Measurements from ENCODE around the gene ADCK2. TPM values are rescaled to one million over a fixed set of nuclear protein-coding genes. Genes with fewer than 3 reads are reported as not detected.

Gene ADCK2
- total RNA-seq, 1 donor from 2014 or later: 37.6 TPM

DNA sequence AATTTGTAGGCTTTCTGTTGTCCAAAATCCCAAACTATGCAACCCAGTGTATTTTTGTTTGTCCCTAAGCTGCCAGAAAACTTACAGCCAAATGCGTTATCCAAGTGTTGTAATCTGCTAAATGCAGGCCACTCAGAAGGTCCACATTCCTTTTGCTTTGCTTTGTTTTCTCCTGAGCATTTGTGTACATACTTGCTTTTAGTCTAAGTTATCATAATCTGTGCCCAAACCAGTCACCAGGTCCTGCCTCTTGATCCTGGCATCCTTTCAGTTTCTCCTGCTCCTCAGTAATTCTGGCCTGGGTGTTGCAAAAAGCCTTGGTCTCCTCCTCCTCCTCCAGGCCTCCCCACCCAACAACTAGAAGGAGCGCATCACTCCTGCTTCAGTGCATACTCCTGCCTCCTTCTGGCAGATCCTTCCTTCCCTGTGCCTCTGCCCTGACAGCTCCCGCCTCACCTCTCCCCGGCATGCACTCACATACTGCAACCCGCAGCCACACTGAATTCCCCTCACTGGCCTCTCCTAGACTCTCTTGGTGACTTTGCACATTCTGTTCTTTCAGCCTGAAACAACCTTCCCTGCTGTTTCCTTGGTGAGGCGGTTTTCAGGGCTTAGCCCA is 34.5 kb upstream of the ADCK2 start:
- Mint-ChIP-seq H3K4me3 (ENCODE audit: unreplicated experiment) (peak overlapping the region; percentile 68), H3K27me3 (ENCODE audit: unreplicated experiment) (peaks cover 22% of the 10 kb centered on the region), H3K36me3 (ENCODE audit: low read depth, unreplicated experiment) (peaks cover 9% of the 10 kb centered on the region), H3K27ac (ENCODE audit: unreplicated experiment) (peak overlapping the region; percentile 50), H3K4me1 (ENCODE audit: unreplicated experiment) (peaks cover 45% of the 10 kb centered on the region), H3K9me3 (ENCODE audit: unreplicated experiment) (no peaks in the 10 kb centered on the region)
- TF ChIP-seq CTCF (IDR thresholded peaks at IDR 0.05; ENCODE audit: unreplicated experiment): no peak
- no peak for DNase-seq (ENCODE audit: low spot score)

DNA sequence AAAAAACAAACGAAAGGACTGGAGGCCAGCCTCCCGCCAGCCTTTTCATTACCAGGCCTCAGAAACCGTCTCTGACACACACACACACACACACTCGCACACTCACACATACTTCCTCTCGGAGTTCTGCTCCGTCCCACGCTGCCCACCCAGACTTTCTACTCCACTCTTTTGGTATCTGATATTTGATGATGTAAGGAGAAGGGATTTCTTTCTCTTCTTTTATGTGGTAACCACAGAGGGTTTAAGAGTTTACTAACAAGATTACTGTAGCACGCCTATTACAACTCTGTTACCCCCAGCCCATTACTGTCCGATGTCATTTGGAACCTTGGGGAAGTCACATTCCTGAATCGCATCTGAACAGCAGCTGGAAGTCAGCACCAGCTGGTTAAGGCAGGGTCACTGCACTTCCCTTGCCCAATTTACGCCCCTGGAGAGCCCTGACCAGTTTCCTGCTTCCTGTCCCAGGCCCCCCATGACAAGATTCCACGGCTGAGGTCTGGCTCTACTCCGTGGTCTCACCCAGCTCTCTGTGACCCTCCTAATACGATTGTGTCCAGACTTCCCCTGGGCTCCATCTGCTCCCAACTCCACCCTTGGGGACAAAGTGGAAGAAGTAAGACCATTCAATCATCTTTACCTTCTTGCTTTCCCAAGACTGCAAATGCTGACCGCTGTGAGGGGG is 33.2 kb upstream of the ADCK2 start:
- peaks cover 22% of the 10 kb centered on the region for H3K27me3 Mint-ChIP-seq (ENCODE audit: unreplicated experiment)
- peak overlapping the region; percentile 92 for H3K27ac Mint-ChIP-seq (ENCODE audit: unreplicated experiment)
- peak; percentile 32 for DNase-seq (ENCODE audit: low spot score)
- H3K9me3 Mint-ChIP-seq (ENCODE audit: unreplicated experiment): no peaks in the 10 kb centered on the region
- H3K4me1 Mint-ChIP-seq (ENCODE audit: unreplicated experiment): peaks cover 45% of the 10 kb centered on the region
- peak overlapping the region; percentile 100 for H3K4me3 Mint-ChIP-seq (ENCODE audit: unreplicated experiment)
- no peak for TF ChIP-seq CTCF (IDR thresholded peaks at IDR 0.05; ENCODE audit: unreplicated experiment)
- peaks cover 9% of the 10 kb centered on the region for H3K36me3 Mint-ChIP-seq (ENCODE audit: low read depth, unreplicated experiment)

DNA sequence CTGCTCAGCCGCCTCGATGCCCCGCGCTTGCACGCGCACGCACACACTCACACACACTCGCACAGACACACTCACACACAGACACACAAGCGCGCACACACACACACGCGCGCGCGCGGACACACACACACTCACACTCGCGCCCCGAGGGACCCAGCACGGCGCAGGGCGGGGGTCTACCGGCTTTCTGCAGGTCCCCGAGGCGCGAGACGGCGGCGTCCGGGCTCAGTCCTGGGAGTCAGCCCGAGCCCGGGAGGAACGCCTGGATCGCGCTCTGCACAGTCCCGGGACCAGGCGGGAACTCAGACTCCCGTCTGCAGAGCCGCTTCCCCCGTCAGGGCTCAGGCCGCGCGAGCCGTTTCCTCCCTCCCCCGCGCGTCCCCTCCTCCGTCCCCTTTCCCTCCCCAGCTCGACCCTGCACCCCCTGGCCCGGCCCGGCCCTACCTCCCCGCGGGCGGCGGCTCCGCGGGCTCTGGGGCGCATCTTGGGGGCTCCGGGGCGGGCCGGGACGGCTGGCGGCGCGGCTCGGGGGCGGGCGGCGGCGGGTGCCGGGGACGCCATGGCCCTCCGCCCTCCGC is 32.6 kb upstream of the ADCK2 start:
- no peaks in the 10 kb centered on the region for H3K9me3 Mint-ChIP-seq (ENCODE audit: unreplicated experiment)
- DNase-seq (ENCODE audit: low spot score): peak; percentile 68
- peaks cover 22% of the 10 kb centered on the region for H3K27me3 Mint-ChIP-seq (ENCODE audit: unreplicated experiment)
- peak overlapping the region; percentile 100 for H3K4me3 Mint-ChIP-seq (ENCODE audit: unreplicated experiment)
- TF ChIP-seq CTCF (IDR thresholded peaks at IDR 0.05; ENCODE audit: unreplicated experiment): no peak
- H3K36me3 Mint-ChIP-seq (ENCODE audit: low read depth, unreplicated experiment): peaks cover 9% of the 10 kb centered on the region
- peaks cover 45% of the 10 kb centered on the region for H3K4me1 Mint-ChIP-seq (ENCODE audit: unreplicated experiment)
- H3K27ac Mint-ChIP-seq (ENCODE audit: unreplicated experiment): peak overlapping the region; percentile 92

- no peak for TF ChIP-seq CTCF (IDR thresholded peaks at IDR 0.05; ENCODE audit: unreplicated experiment)
- Mint-ChIP-seq H3K4me1 (ENCODE audit: unreplicated experiment) (peaks cover 40% of the 10 kb centered on the region), H3K4me3 (ENCODE audit: unreplicated experiment) (peak within 1 kb of the TSS; percentile 100), H3K36me3 (ENCODE audit: low read depth, unreplicated experiment) (peaks cover 9% of the 10 kb centered on the region), H3K27me3 (ENCODE audit: unreplicated experiment) (peaks cover 22% of the 10 kb centered on the region), H3K27ac (ENCODE audit: unreplicated experiment) (peak within 1 kb of the TSS; percentile 92), H3K9me3 (ENCODE audit: unreplicated experiment) (no peaks in the 10 kb centered on the region)
- peak; percentile 83 for DNase-seq (ENCODE audit: low spot score)
Measured at GRCh38 chr7:140640727-140641523, 31.8 kb upstream of the ADCK2 start, which contains the start of gene DENND2A. Gene DENND2A, minus strand, starts transcription at chr7:140640813. Its CDS starts 38,416 bp downstream, at chr7:140602397.

Data from endothelial cell (in vitro differentiated cells).